Activated effector memory CD4-positive, alpha-beta T cell treated with anti-CD3 and anti-CD28 coated beads, Interleukin-2, amount 50 U/mL, for 16 hours (primary cell): ENCODE data around the gene CNTN4.

Experiments
- DNase-seq: peaks from one replicate; pipeline ENCODE4 v3.0.0-alpha.2; 2020

The CNTN4 gene

DNA sequence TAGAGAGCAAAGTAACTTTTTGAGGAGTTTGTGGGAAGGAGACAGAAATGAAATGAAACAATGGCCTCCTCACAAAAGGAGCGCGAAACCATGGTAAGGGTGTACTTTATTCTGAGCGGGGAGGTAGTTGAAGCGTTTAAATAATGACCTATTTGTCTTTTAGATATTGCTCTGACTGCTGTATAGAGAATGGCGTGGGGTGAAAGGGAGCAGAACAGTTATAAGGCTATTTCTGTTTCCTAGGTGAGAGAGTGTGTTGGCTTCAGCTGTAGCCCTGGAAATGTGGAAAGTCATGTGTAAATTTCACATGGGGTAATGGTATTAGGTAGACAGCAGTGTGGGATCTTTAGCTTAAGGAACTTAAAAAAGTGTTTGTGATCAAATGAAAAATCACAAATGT is 54.9 kb downstream of the CNTN4 start:
- no peak for DNase-seq

- DNase-seq: no peak
These were observed 56.0 kb downstream of the CNTN4 start for GRCh38 chr3:2154621-2155020.

DNA sequence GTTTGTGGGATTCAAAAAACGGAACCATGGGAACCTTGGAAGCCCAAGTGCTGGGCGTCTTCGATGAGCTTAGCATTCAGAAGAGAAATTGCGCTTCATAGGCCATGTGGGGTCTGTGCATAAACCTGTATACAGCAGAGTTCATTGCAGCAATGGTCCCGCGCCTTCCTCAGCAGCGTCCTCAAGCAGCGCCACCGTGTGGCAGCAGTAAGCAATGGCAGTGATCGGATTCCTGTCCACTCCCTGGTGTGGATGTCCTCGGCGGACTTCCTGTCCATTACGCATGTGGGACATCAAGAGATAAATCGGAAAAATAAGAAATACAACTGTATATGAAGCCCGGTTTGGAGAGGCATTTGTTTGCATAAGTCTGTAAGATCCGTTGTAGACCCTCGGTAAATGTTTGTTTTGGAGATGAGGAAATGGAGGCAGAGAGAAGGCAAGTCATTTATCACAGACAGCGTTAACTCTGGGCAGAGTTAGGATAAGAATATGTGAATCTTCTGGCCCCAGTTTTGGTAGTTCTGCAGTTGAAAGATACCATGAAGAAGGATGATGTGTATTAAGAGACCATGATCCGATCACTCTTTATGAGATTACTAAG is 57.7 kb downstream of the CNTN4 start:
- DNase-seq: no peak

- DNase-seq: no peak
These were observed 60.2 kb downstream of the CNTN4 start for GRCh38 chr3:2158828-2159227.

DNA sequence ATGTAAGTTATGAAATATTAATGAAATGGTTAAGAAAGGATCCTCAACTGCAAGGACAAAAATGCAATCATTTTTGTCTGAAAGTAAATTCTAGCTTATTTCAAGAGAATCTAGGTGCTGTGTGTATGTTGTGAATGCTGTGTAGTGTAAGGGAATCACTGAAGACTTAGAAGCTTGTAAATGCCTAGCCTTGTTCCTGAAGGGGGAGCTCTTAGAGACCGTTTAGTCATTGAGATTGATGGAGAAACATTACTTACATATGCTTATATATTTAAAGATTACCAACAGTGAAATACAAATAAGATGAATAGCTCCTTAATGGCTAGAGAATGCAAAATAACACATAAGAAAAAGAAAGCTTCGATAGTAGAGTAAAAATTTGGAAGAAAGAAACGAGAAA is 67.9 kb downstream of the CNTN4 start:
- no peak for DNase-seq

- DNase-seq: no peak
These were observed 74.0 kb downstream of the CNTN4 start for GRCh38 chr3:2172561-2173171.

GRCh38 chr3:2180634-2181033 is 82.0 kb downstream of the CNTN4 start:
- no peak for DNase-seq

DNA sequence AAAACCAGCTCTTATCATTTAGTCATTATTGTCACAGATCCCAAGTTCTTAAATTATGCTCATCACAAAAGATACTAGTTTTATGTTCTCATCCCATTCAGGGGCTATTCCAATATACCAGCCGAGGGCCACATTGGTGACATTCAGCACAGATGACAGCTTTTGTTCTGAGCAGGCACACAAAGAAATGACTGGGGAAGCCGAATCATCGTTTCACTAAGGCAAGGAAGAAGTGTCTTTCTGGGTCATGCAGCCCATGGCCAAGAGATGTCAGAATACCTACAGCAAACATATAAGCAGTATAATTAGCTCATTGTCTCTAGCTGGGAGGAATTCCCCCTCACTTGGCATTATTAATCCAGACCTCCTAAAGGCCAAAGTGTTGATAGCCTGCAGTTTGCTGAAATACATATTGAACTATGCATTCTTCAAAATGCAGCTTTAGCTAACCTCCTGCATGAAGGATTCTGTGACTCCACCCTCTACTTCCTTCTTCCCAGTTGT is 100.2 kb downstream of the CNTN4 start:
- DNase-seq: no peak

DNA sequence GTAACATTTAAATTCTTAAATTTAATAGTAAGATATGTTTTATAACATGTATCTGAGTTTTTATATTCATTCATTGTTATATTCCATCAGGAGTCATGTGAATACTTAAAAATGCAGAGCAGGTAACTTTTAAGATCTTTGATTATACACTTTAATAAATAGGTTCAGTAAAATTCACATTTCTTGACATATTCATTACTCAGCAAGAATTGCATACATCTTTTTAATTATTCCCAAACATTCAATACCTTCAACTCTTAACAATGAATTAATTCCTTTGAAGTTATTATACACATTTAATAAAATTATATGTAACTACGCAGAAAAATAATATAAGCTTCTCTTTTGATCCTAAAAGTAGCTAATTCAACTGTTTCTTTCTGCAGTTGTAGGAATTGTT is 105.4 kb downstream of the CNTN4 start:
- DNase-seq: no peak

- DNase-seq: no peak
These were observed 107.0 kb downstream of the CNTN4 start for GRCh38 chr3:2205692-2206091.

- DNase-seq: no peak
These were observed 107.9 kb downstream of the CNTN4 start for GRCh38 chr3:2206536-2206935.

GRCh38 chr3:2211568-2211967 is 112.9 kb downstream of the CNTN4 start:
- no peak for DNase-seq

DNA sequence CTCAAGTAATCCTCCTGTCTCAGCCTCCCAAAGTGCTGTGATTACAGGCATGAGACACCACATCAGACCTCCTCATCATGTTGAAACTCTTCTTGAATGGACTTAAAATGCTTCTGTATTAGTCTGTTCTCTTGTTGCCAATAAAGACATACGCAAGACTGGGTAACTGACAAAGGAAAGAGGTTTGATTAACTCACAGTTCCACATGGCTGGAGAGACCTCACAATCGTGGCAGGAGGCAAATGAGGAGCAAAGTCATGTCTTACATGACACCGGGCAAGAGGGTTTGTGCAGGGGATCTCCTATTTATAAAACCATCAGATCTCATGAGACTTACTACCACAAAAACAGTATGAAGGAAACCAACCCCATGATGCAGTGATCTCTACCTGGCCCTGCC is 113.5 kb downstream of the CNTN4 start:
- no peak for DNase-seq

- no peak for DNase-seq
These were observed 119.7 kb downstream of the CNTN4 start for GRCh38 chr3:2218375-2218774.

DNA sequence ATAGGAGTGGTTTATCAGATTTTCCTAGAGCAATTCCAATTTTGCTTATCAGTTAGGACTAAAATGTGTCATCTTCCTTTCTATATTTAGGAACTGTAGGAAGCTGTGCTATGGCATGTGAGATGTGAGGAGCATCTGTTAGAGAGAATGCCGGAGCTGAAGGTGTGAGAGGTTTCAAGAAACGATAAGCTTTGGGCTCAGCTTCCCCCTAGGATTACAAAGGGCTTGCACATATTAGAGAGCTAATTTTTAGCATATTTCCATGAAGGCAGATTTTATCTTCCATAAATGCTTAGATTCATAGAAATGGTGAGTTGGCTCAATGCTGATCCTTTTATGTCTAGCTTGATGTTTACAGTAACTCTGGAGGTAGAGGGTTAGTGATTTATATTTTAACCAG is 120.2 kb downstream of the CNTN4 start:
- DNase-seq: no peak

DNA sequence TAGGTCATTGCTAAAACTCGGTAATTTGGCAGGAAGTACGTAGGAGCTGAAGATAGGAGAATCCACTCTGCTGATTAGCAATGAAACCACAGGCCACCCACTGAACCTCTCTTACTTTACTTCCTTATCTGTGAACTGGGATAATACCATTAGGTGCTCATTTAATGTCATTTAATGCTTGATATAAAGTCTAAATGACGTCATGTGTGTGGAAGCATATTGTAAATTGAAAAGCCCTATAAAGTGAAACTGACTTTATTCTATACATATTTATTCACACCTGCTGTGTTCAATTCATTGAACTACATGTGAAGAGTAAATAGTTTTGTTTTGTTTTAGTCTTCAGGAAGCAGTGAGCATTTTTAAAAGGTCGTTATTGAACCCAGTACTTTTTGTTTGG is 137.5 kb downstream of the CNTN4 start:
- no peak for DNase-seq

- DNase-seq: no peak
These were observed 145.5 kb downstream of the CNTN4 start for GRCh38 chr3:2244137-2244536.

DNA sequence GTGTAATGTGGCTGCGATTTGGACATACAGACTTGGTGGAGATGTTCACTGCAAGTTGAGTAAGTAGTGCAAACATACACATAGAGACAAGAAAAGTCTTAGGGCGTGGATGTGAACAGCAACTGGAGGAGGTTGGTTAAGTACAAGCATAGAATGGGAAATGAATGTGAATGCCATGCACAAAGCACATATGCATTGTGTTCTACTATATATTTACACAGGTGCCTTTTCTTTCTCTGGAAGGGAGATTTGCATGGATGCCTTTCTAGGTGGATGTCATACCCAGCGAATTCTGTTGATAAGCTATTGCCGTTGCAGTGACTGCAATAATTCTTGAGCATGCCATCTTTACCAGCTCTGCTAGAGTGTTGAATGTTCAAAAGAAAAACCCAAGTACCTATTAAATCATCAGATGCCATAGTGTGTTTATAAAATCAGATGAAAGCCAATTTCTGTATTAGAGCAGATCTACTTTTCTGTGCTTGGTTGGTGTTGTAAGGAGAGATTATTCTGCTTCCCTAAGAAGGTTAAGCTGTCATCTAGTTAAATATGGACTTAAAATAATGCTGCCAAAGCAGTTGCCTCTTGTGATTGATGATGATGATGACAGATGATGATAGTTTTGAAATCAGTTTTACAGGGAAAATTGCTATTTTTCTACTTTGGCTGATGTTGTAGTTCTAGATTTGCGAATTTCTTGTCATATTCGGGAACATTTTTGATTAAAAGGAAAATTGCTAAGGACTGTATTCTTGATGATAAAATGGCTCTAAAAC is 148.4 kb downstream of the CNTN4 start:
- DNase-seq: no peak

GRCh38 chr3:2247831-2248230 is 149.2 kb downstream of the CNTN4 start:
- DNase-seq: no peak

GRCh38 chr3:2250783-2251182 is 152.1 kb downstream of the CNTN4 start:
- DNase-seq: no peak

DNA sequence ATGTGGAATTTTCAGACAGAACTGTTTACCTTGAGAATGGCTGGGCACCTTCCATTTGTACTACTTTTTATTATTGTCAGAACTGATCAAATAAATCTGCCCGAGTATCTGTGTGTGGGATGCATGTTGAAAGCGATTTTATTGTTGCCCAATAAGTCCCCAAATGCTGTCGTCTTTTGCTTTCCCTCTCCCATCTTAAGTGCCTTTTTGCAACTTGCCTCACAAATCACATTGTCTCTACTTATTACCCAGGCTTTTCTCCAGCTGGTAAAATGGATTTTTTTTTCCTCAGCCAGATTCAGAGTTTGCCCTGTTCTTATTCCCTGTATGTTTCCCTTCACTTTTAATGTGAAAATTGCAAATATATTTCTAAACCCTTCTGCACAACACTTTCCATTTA is 163.1 kb downstream of the CNTN4 start:
- no peak for DNase-seq

DNA sequence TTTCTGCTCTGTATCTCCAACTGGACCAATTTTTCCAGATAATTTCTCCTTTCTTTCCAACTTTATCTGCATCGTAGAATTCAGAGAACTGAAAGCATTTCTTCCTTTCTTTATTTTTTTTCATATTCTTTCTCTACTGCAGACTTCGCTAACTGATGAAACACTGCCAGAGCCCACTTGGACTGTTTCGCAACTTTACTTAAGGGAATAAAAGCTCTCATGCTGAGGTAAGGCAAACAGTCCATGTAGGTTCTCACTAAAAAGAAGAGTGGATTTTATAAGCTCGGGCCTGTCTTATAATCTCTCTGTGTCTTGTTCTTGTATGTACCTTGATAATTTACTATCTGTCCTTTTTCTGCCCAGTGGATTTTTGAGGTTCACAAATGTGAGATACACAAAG is 163.5 kb downstream of the CNTN4 start:
- no peak for DNase-seq

GRCh38 chr3:2266606-2267005 is 167.9 kb downstream of the CNTN4 start:
- no peak for DNase-seq

DNA sequence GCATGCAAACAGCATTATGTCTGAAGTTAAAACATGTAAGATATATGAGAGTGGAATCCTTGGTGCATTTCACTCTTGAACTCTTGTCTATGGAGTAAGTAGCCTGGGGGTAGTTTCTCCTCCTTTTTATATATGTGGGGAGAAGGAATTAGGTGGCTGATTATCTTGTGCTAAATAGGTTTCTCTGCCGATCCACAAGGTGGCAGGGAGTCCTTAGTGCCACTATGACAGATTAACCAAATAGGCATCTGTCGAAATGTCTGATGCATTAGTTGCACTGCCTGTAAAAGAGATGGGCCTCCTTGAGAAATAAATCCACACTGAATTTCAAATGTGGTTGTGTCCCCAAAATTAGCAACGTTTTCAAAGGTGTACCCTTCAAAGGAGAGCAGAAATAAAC is 170.1 kb downstream of the CNTN4 start:
- no peak for DNase-seq
